Natural killer cell (primary cell): ENCODE data around the gene DICER1. TPM values are rescaled to one million over a fixed set of nuclear protein-coding genes. Genes with fewer than 3 reads are reported as not detected.
"Not testable (repeated sequence)": the region's sequence is repeated elsewhere in the genome, so short reads cannot be mapped to it uniquely, and the experiment has no call there.

Experiments
- ATAC-seq, 3 donors: fragments of 150-1000 bp in 2 of 3; fragments of 200-7000 bp in 1 of 3; cut with Tn5 transposase; 1 replicate in 1 of 3; 2 replicates in 2 of 3; pipeline ENCODE4 v1.10.0; 2021; ENCODE audit warnings: mild to moderate bottlenecking in 2 of 3, moderate library complexity in 2 of 3
- DNase-seq, 2 donors: peaks; one replicate each; pipeline versions ENCODE4 v3.0.0 to v3.0.0-alpha.2; 2013 to 2021; ENCODE audit warnings: mixed read lengths in 1 of 2
- H3K27ac ChIP-seq: one replicate; pipeline ENCODE4 v1.5.1; 2013; ENCODE audit warnings: mild to moderate bottlenecking, low read length
- H3K27me3 ChIP-seq: one replicate; pipeline ENCODE4 v1.6.1; 2013; ENCODE audit warnings: low read length; ENCODE audit not compliant: control insufficient read depth, insufficient read depth
- H3K36me3 ChIP-seq: one replicate; pipeline ENCODE4 v1.6.1; 2013; ENCODE audit warnings: low read length; ENCODE audit not compliant: control insufficient read depth, insufficient read depth
- H3K4me1 ChIP-seq: one replicate; pipeline ENCODE4 v1.6.1; 2013; ENCODE audit warnings: low read length; ENCODE audit not compliant: control insufficient read depth, insufficient read depth
- H3K4me3 ChIP-seq: one replicate; pipeline ENCODE4 v1.5.1; 2013; ENCODE audit warnings: low read length
- H3K9me3 ChIP-seq: one replicate; pipeline ENCODE4 v1.6.1; 2013; ENCODE audit warnings: low read length; ENCODE audit not compliant: control insufficient read depth, insufficient read depth
- H3K27ac Mint-ChIP-seq, 2 donors: one replicate each; pipeline ENCODE4 v1.8.0; 2022; ENCODE audit warnings: mild to moderate bottlenecking in 2 of 2, mixed read lengths in 2 of 2, moderate library complexity in 1 of 2
- H3K27me3 Mint-ChIP-seq, 2 donors: one replicate each; pipeline ENCODE4 v1.8.0; 2022; ENCODE audit warnings: low read depth in 2 of 2, mixed read lengths in 2 of 2
- H3K36me3 Mint-ChIP-seq: one replicate; pipeline ENCODE4 v1.8.0; 2022; ENCODE audit warnings: mixed read lengths
- H3K4me1 Mint-ChIP-seq, 2 donors: one replicate each; pipeline ENCODE4 v1.8.0; 2022; ENCODE audit warnings: mixed read lengths in 2 of 2
- H3K4me3 Mint-ChIP-seq: one replicate; pipeline ENCODE4 v1.8.0; 2022; ENCODE audit warnings: mild to moderate bottlenecking, moderate library complexity, mixed read lengths
- H3K9me3 Mint-ChIP-seq, 2 donors: one replicate each; pipeline ENCODE4 v1.8.0; 2022; ENCODE audit warnings: mixed read lengths in 2 of 2
- CTCF ChIP-seq: fragments of 200-600 bp; IDR thresholded peaks from one replicate; pipeline ENCODE4 v1.8.0; 2022; ENCODE audit warnings: antibody characterized with exemption
- WGBS: methylation state at CpG from one replicate; pipeline ENCODE4 v1.1.7; 2013; ENCODE audit warnings: missing lambda C conversion rate; ENCODE audit not compliant: insufficient coverage; 5-methylcytosine and 5-hydroxymethylcytosine counted together
- intact Hi-C: fragments of 100-400 bp; cut with micrococcal nuclease; formaldehyde crosslinking; loops from one replicate; pipeline ENCODE4 v1.14.2; 2022
- total RNA-seq, 4 donors: library from RNA; stranded (reverse); fragments of 120-200 nt in 1 of 4; gene quantifications; one replicate each; pipeline versions ENCODE4 v1.2.3 to v1.2.4, GENCODE V29; 2013 to 2022

DICER1 gene
- total RNA-seq, 3 donors from 2014 or later (not counting 1 experiment from before 2014, with no cell fraction given): 47.7 to 59.3 (median 52.9) TPM

GRCh38 chr14:95138876-95139275, 18.5 kb downstream of the DICER1 start:
- DNase-seq (no peak), ATAC-seq (peak in 1 of 3 donors; percentile 18)
- peaks cover 70 to 75% of the 10 kb centered on the region in 2 donors for H3K4me1 Mint-ChIP-seq
- no CpG with 5 or more reads among the region's 1 CpG for WGBS
- Histone ChIP-seq H3K4me1 (no peaks in the 10 kb centered on the region), H3K9me3 (no peaks in the 10 kb centered on the region), H3K27me3 (no peaks in the 10 kb centered on the region), H3K4me3 (no peak overlapping the region), H3K27ac (no peak overlapping the region), H3K36me3 (peaks cover 2% of the 10 kb centered on the region)
- H3K27me3 Mint-ChIP-seq: no peaks in the 10 kb centered on the region
- TF ChIP-seq CTCF: no peak
- H3K9me3 Mint-ChIP-seq: no peaks in the 10 kb centered on the region
- no peak overlapping the region for H3K4me3 Mint-ChIP-seq
- H3K27ac Mint-ChIP-seq: peak overlapping the region in 1 of 2 donors; percentile 65
- intact Hi-C loops: no loop called here
- no peaks in the 10 kb centered on the region for H3K36me3 Mint-ChIP-seq

GRCh38 chr14:95138455-95138854, 18.9 kb downstream of the DICER1 start:
- H3K4me1 ChIP-seq, H3K27me3 ChIP-seq, intact Hi-C loops, DNase-seq, H3K4me3 Mint-ChIP-seq, H3K36me3 ChIP-seq, H3K9me3 Mint-ChIP-seq, H3K36me3 Mint-ChIP-seq, H3K4me3 ChIP-seq, H3K27me3 Mint-ChIP-seq, H3K27ac ChIP-seq, H3K9me3 ChIP-seq: not testable (repeated sequence)
- ATAC-seq: peak in 2 of 3 donors; percentile 36 to 80
- Mint-ChIP-seq H3K27ac (peak overlapping the region; percentile 7 to 61), H3K4me1 (peaks cover 70 to 71% of the 10 kb centered on the region in 2 donors)
- WGBS: 63% methylated on average over 2 of the region's 5 CpGs

GRCh38 chr14:95137804-95138167, 19.5 kb downstream of the DICER1 start:
- no peak for ATAC-seq
- H3K4me3 Mint-ChIP-seq: peak overlapping the region; percentile 17
- H3K27ac Mint-ChIP-seq: peak overlapping the region; percentile 7 to 61
- 97% methylated on average over 5 of the region's 5 CpGs for WGBS
- peaks cover 4% of the 10 kb centered on the region for H3K36me3 Mint-ChIP-seq
- no peak overlapping the region for H3K27ac ChIP-seq
- H3K27me3 Mint-ChIP-seq: no peaks in the 10 kb centered on the region
- no peak for TF ChIP-seq CTCF
- H3K9me3 Mint-ChIP-seq: no peaks in the 10 kb centered on the region
- H3K4me3 ChIP-seq: no peak overlapping the region
- no peaks in the 10 kb centered on the region for H3K9me3 ChIP-seq
- peaks cover 6% of the 10 kb centered on the region for H3K36me3 ChIP-seq
- intact Hi-C loops: no loop called here
- no peak for DNase-seq
- peaks cover 73% of the 10 kb centered on the region in 2 donors for H3K4me1 Mint-ChIP-seq
- no peaks in the 10 kb centered on the region for H3K27me3 ChIP-seq
- no peaks in the 10 kb centered on the region for H3K4me1 ChIP-seq

- Histone ChIP-seq H3K4me3 (no peak overlapping the region), H3K9me3 (no peaks in the 10 kb centered on the region), H3K27ac (no peak overlapping the region), H3K36me3 (peaks cover 8% of the 10 kb centered on the region), H3K27me3 (no peaks in the 10 kb centered on the region), H3K4me1 (no peaks in the 10 kb centered on the region)
- intact Hi-C loops: no loop called here
- no peaks in the 10 kb centered on the region for H3K27me3 Mint-ChIP-seq
- peak overlapping the region; percentile 7 to 61 for H3K27ac Mint-ChIP-seq
- TF ChIP-seq CTCF: no peak
- no peaks in the 10 kb centered on the region for H3K9me3 Mint-ChIP-seq
- ATAC-seq: no peak
- DNase-seq: no peak
- H3K4me1 Mint-ChIP-seq: peaks cover 70 to 73% of the 10 kb centered on the region in 2 donors
- H3K36me3 Mint-ChIP-seq: peaks cover 9% of the 10 kb centered on the region
- H3K4me3 Mint-ChIP-seq: no peak overlapping the region
Observed at GRCh38 chr14:95137164-95137803, 20.0 kb downstream of the DICER1 start.
